Stomach (tissue), 4 donors: ENCODE measurements around the gene PCLO.

ENCODE experiments used
- EP300 ChIP-seq: sonication (generic); formaldehyde crosslinking; IDR thresholded peaks from one replicate; pipeline ENCODE4 v1.6.1; 2017; ENCODE audit warnings: antibody characterized with exemption
- TF ChIP-seq, protein P1 (sequence below), 7 experiments: fragments of 450-650 bp in 4 of 7; fragments of 200-600 bp in 3 of 7; sonication (generic) in 3 of 7; IDR thresholded peaks; one replicate each; pipeline ENCODE4 v1.5.1; 2016 to 2019; ENCODE audit warnings: antibody characterized with exemption in 7 of 7, control low read depth in 2 of 7, mild to moderate bottlenecking in 1 of 7

GRCh38 chr7:83130623-83131545 lies 31.8 kb downstream of the PCLO start:
- TF ChIP-seq, protein P1, sequence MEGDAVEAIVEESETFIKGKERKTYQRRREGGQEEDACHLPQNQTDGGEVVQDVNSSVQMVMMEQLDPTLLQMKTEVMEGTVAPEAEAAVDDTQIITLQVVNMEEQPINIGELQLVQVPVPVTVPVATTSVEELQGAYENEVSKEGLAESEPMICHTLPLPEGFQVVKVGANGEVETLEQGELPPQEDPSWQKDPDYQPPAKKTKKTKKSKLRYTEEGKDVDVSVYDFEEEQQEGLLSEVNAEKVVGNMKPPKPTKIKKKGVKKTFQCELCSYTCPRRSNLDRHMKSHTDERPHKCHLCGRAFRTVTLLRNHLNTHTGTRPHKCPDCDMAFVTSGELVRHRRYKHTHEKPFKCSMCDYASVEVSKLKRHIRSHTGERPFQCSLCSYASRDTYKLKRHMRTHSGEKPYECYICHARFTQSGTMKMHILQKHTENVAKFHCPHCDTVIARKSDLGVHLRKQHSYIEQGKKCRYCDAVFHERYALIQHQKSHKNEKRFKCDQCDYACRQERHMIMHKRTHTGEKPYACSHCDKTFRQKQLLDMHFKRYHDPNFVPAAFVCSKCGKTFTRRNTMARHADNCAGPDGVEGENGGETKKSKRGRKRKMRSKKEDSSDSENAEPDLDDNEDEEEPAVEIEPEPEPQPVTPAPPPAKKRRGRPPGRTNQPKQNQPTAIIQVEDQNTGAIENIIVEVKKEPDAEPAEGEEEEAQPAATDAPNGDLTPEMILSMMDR (IDR thresholded peaks at IDR 0.05): no peak
- TF ChIP-seq EP300: no peak
